HepG2 (cell line): ENCODE data around the gene RTN3. TPM values are rescaled to one million over a fixed set of nuclear protein-coding genes. Genes with fewer than 3 reads are reported as not detected.

Experiments
- ATAC-seq: fragments of 200-7000 bp; cut with Tn5 transposase; 3 replicates; pipeline ENCODE4 v1.9.1; 2020; ENCODE audit warnings: mild to moderate bottlenecking, moderate library complexity
- BruUV-seq: library from RNA; stranded (reverse); fragments of 400-500 nt; replicated peaks from 2 replicates; lab custom pipeline; 2021; lab: Mats Ljungman, UMichigan
- CTCF ChIA-PET: fragments of 300-600 bp; formaldehyde crosslinking; extraction: SDS; loops from one replicate; lab custom pipeline; 2021; ENCODE audit warnings: low total read pairs, inconsistent platforms, low intra/inter-chr PET ratio; lab: Yijun Ruan, JAX
- POLR2A ChIA-PET: fragments of 350-600 bp; sonication (Branson Sonifier 250); formaldehyde crosslinking; loops from one replicate; lab custom pipeline; 2020; ENCODE audit warnings: antibody characterized with exemption, inconsistent platforms; lab: Yijun Ruan, JAX
- DNase-seq: peaks from one replicate; pipeline ENCODE4 v3.0.0-alpha.2; 2015; ENCODE audit warnings: low spot score
- FAIRE-seq: peaks from 3 replicates; lab custom pipeline; 2011; peaks lifted over from hg19 to GRCh38; lab: Jason Lieb, UNC
- H2AFZ ChIP-seq: one replicate; pipeline ENCODE4 v1.6.1; 2011; ENCODE audit warnings: low read length, inconsistent platforms
- H3K27ac ChIP-seq: fragments of 300-600 bp; 3 replicates; pipeline ENCODE4 v1.8.0; 2011; ENCODE audit warnings: mixed run types, mild to moderate bottlenecking, mixed read lengths, low read length, inconsistent platforms; ENCODE audit not compliant: insufficient read depth; ENCODE audit errors: extremely low read length
- H3K27me3 ChIP-seq, 2 experiments: fragments of 200-600 bp in 1 of 2; 2 replicates in 1 of 2; 3 replicates in 1 of 2; pipeline versions ENCODE4 v1.6.0 to v1.8.0; 2011; ENCODE audit warnings: low read length in 2 of 2, mild to moderate bottlenecking in 2 of 2, moderate library complexity in 2 of 2, inconsistent platforms in 1 of 2; ENCODE audit not compliant: insufficient read depth in 2 of 2, control insufficient read depth in 1 of 2
- H3K36me3 ChIP-seq, 2 experiments: fragments of 200-600 bp in 1 of 2; replicated peaks in 1 of 2; 2 replicates in 1 of 2; 3 replicates in 1 of 2; pipeline versions ENCODE4 v1.5.1 to v1.8.0; 2011; ENCODE audit warnings: low read length in 2 of 2, inconsistent platforms in 1 of 2; ENCODE audit not compliant: insufficient read depth in 2 of 2, control insufficient read depth in 1 of 2
- H3K4me1 ChIP-seq: 2 replicates; pipeline ENCODE4 v1.5.1; 2012; ENCODE audit warnings: low read length, inconsistent platforms; ENCODE audit not compliant: insufficient read depth
- H3K4me2 ChIP-seq: 2 replicates; pipeline ENCODE4 v1.6.0; 2011; ENCODE audit warnings: low read depth, low read length, inconsistent platforms
- H3K4me3 ChIP-seq, 3 experiments: fragments of 200-600 bp in 1 of 3; sonication (generic), shearing (Covaris generic) in 1 of 3; replicated peaks in 1 of 3; 2 replicates each; pipeline ENCODE4 v1.5.1; 2011 to 2016; ENCODE audit warnings: low read length in 3 of 3, inconsistent platforms in 2 of 3, low read depth in 2 of 3, mild to moderate bottlenecking in 2 of 3, control low read depth in 1 of 3, mixed read lengths in 1 of 3; ENCODE audit not compliant: insufficient read depth in 1 of 3
- H3K79me2 ChIP-seq: one replicate; pipeline ENCODE4 v1.6.1; 2011; ENCODE audit warnings: low read length, inconsistent platforms; ENCODE audit not compliant: insufficient read depth
- H3K9ac ChIP-seq: 2 replicates; pipeline ENCODE4 v1.6.0; 2011; ENCODE audit warnings: mild to moderate bottlenecking, low read depth, low read length, inconsistent platforms; ENCODE audit not compliant: insufficient read depth
- H3K9me3 ChIP-seq: 2 replicates; pipeline ENCODE4 v1.5.1; 2012; ENCODE audit warnings: mild to moderate bottlenecking, low read length
- H4K20me1 ChIP-seq: 2 replicates; pipeline ENCODE4 v1.6.0; 2011; ENCODE audit warnings: inconsistent platforms, mild to moderate bottlenecking, low read length, moderate library complexity; ENCODE audit not compliant: insufficient read depth
- BORCS8-MEF2B ChIP-seq: sonication (generic); formaldehyde crosslinking; IDR thresholded peaks from 2 replicates; pipeline ENCODE4 v1.8.0; 2022; ENCODE audit warnings: mild to moderate bottlenecking, missing genetic modification reagents
- ESRRA ChIP-seq: sonication (generic); formaldehyde crosslinking; IDR thresholded peaks from 2 replicates; pipeline ENCODE4 v1.5.1; 2020; ENCODE audit warnings: mild to moderate bottlenecking, low read depth, missing genetic modification reagents
- HDAC2 ChIP-seq: sonication (generic); formaldehyde crosslinking; IDR thresholded peaks from 2 replicates; pipeline ENCODE4 v1.4.0; 2020; ENCODE audit warnings: missing genetic modification reagents
- HMGXB4 ChIP-seq, 2 experiments: sonication (generic) in 1 of 2; formaldehyde crosslinking in 1 of 2; IDR thresholded peaks; 2 replicates each; pipeline versions ENCODE4 v1.4.0 to v1.6.1; 2018 to 2020; ENCODE audit warnings: missing genetic modification reagents in 2 of 2, borderline replicate concordance in 1 of 2, low read depth in 1 of 2, mild to moderate bottlenecking in 1 of 2, missing biosample characterization in 1 of 2
- HNRNPK ChIP-seq: fragments of 200-400 bp; formaldehyde crosslinking; IDR thresholded peaks from 2 replicates; pipeline ENCODE4 v1.6.1; 2018; ENCODE audit warnings: low read length, low read depth, moderate library complexity, mild to moderate bottlenecking; ENCODE audit not compliant: poor library complexity, severe bottlenecking
- MAFG ChIP-seq: sonication (generic); formaldehyde crosslinking; IDR thresholded peaks from 2 replicates; pipeline ENCODE4 v1.5.1; 2020; ENCODE audit warnings: mild to moderate bottlenecking, missing genetic modification reagents
- MTERF4 ChIP-seq: sonication (generic); formaldehyde crosslinking; IDR thresholded peaks from 2 replicates; pipeline ENCODE4 v1.8.0; 2023; ENCODE audit warnings: mild to moderate bottlenecking, missing genetic modification reagents
- NFKB2 ChIP-seq: sonication (generic); formaldehyde crosslinking; IDR thresholded peaks from 2 replicates; pipeline ENCODE4 v1.4.0; 2020; ENCODE audit warnings: missing genetic modification reagents, borderline replicate concordance
- SAFB2 ChIP-seq: sonication (generic); formaldehyde crosslinking; IDR thresholded peaks from 2 replicates; pipeline ENCODE4 v1.5.1; 2020; ENCODE audit warnings: missing genetic modification reagents, low read depth, mild to moderate bottlenecking, borderline replicate concordance
- SIN3A ChIP-seq: IDR thresholded peaks from 2 replicates; pipeline ENCODE4 v1.6.1; 2011; ENCODE audit warnings: low read depth, mild to moderate bottlenecking, control low read depth, low read length, borderline replicate concordance
- TAF15 ChIP-seq: fragments of 200-400 bp; formaldehyde crosslinking; IDR thresholded peaks from one replicate; pipeline ENCODE4 v1.6.1; 2018; ENCODE audit warnings: mild to moderate bottlenecking, low read depth, low read length; ENCODE audit not compliant: poor library complexity, severe bottlenecking
- ZBTB34 ChIP-seq: sonication (generic); formaldehyde crosslinking; IDR thresholded peaks from 2 replicates; pipeline ENCODE4 v1.8.0; 2022; ENCODE audit warnings: mild to moderate bottlenecking, missing genetic modification reagents
- ZNF557 ChIP-seq: sonication (generic); formaldehyde crosslinking; IDR thresholded peaks from 2 replicates; pipeline ENCODE4 v1.4.0; 2020; ENCODE audit warnings: missing genetic modification reagents
- ZSCAN22 ChIP-seq: sonication (generic); formaldehyde crosslinking; IDR thresholded peaks from 2 replicates; pipeline ENCODE4 v1.4.0; 2020; ENCODE audit warnings: mild to moderate bottlenecking, missing genetic modification reagents
- WGBS: methylation state at CpG from one replicate; pipeline ENCODE4 v1.1.6; 2017; ENCODE audit warnings: low lambda C conversion rate; 5-methylcytosine and 5-hydroxymethylcytosine counted together
- in situ Hi-C: cut with HindIII; loops from 2 replicates; pipeline ENCODE4 v1.10.0; 2017; ENCODE audit warnings: low pct_unique_long_range_greater_than_20kb; ENCODE audit not compliant: extremely low pct_ligation_motif_present
- intact Hi-C: fragments of 100-400 bp; cut with micrococcal nuclease; formaldehyde crosslinking; loops from one replicate; pipeline ENCODE4 v1.10.0; 2022; ENCODE audit not compliant: unreplicated experiment
- polyA plus RNA-seq, 8 experiments: library from polyadenylated mRNA; depleted of rRNA in 3 of 8; stranded (reverse) in 7 of 8; unstranded in 1 of 8; fragments of >200 nt; fragmentation: Illumina TruSeq in 4 of 8; extraction: Trizol in 4 of 8; gene quantifications; 2 replicates each; pipeline versions ENCODE4 v1.2.1 to v1.2.3, GENCODE V29; 2011 to 2016; ENCODE audit warnings: low read depth in 4 of 8, missing spikeins in 1 of 8, mixed read lengths in 1 of 8; ENCODE audit not compliant: insufficient read depth in 1 of 8
- total RNA-seq, 5 experiments: library from RNA; depleted of rRNA; stranded (reverse); fragments of >200 nt; fragmentation: Illumina TruSeq; extraction: Trizol; gene quantifications; 2 replicates each; pipeline ENCODE4 v1.2.3, GENCODE V29; 2016; ENCODE audit warnings: low read depth in 1 of 5

RTN3 gene
- total and polyA plus RNA-seq, 2 of the 13 experiments (the other 11 are each of a cell fraction or from before 2014, with no cell fraction given): 32.2 to 41.1 TPM

GRCh38 chr11:63682066-63683021, 1.0 kb downstream of the RTN3 start (continued):
- TF ChIP-seq MTERF4 (CRISPR knock-in tag) (no peak), SIN3A (0 out of 2 replicates have a peak, but pooled peaks have one; percentile 13), NFKB2 (CRISPR knock-in tag) (no peak)
- TF ChIP-seq, all 625 proteins: peak for 5

GRCh38 chr11:63683133-63683991, 2.1 kb downstream of the RTN3 start:
- DNase-seq (no peak), FAIRE-seq (no peak), ATAC-seq (no peak)
- BruUV-seq: no TSS peak
- POLR2A ChIA-PET: interaction anchor here (0.8 to 2.8 kb wide), 3 partner anchors 10 to 234 kb away, joined by 3 to 16 read pairs (median 11); partner anchors contain the start of genes RCOR2 and ZFTA
- H4K20me1 ChIP-seq: no peaks in the 10 kb centered on the region; the same call in 1 of the 2 replicates
- CTCF ChIA-PET: no interaction called here
- no peak overlapping the region for H2AFZ ChIP-seq
- H3K9me3 ChIP-seq: no peaks in the 10 kb centered on the region
- H3K4me2 ChIP-seq: peak overlapping the region; percentile 92
- 92% methylated on average over 8 of the region's 8 CpGs for WGBS
- H3K79me2 ChIP-seq: peaks cover 33% of the 10 kb centered on the region
- intact Hi-C loops: loop anchor here (5.0 kb wide), 1 partner anchor 54 kb away; no protein-coding TSS in a partner anchor
- no peak overlapping the region for H3K27ac ChIP-seq
- H3K36me3 ChIP-seq: no peaks in the 10 kb centered on the region
- H3K4me3 ChIP-seq: peak overlapping the region in 2 of 3 experiments; percentile 79 to 83; a peak in 3 of 6 replicates
- in situ Hi-C loops: no loop called here
- H3K9ac ChIP-seq: peak overlapping the region; percentile 77; the same call in 1 of the 2 replicates
- no peaks in the 10 kb centered on the region; a peak in 1 of 5 replicates for H3K27me3 ChIP-seq
- H3K4me1 ChIP-seq: peaks cover 28% of the 10 kb centered on the region
- TF ChIP-seq MAFG (no peak), SAFB2 (CRISPR knock-in tag) (no peak), ZSCAN22 (CRISPR knock-in tag) (no peak), TAF15 (no peak), ZBTB34 (CRISPR knock-in tag) (no peak), HMGXB4 (CRISPR knock-in tag; IDR thresholded peaks at IDR 0.05; ENCODE audit: borderline replicate concordance in 1 of 2, low read depth in 1 of 2) (no peak), HDAC2 (CRISPR knock-in tag) (no peak), BORCS8-MEF2B (CRISPR knock-in tag) (no peak), ESRRA (CRISPR knock-in tag) (no peak), ZNF557 (CRISPR knock-in tag) (no peak), HNRNPK (no peak)
